Stimulated activated CD8-positive, alpha-beta memory T cell treated with anti-CD3 and anti-CD28 coated beads, Interleukin-4, amount 100 ng/mL, for 1 hour (primary cell): ENCODE data around the gene MVK.

Experiments used
- DNase-seq, 2 donors: peaks; one replicate each; pipeline ENCODE4 v3.0.0-alpha.2; 2020; ENCODE audit warnings: low read depth in 2 of 2, low spot score in 1 of 2

The MVK gene

GRCh38 chr12:109605599-109606228, 32.1 kb downstream of the MVK start:
- DNase-seq: no peak

- no peak for DNase-seq
Observed at GRCh38 chr12:109606320-109607028, 32.9 kb downstream of the MVK start.

GRCh38 chr12:109607618-109608017, 34.0 kb downstream of the MVK start:
- DNase-seq: no peak

- DNase-seq: no peak
Observed at GRCh38 chr12:109608270-109608669, 34.7 kb downstream of the MVK start.

GRCh38 chr12:109608793-109609192, 35.2 kb downstream of the MVK start:
- DNase-seq: no peak

- DNase-seq: no peak
Observed at GRCh38 chr12:109609342-109609741, 35.7 kb downstream of the MVK start.

- no peak for DNase-seq
Observed at GRCh38 chr12:109610523-109610922, 36.9 kb downstream of the MVK start.

- no peak for DNase-seq
Observed at GRCh38 chr12:109611223-109611622, 37.6 kb downstream of the MVK start.

GRCh38 chr12:109612003-109612402, 38.4 kb downstream of the MVK start:
- no peak for DNase-seq

- no peak for DNase-seq
Observed at GRCh38 chr12:109612975-109613502, 39.4 kb downstream of the MVK start.

- DNase-seq: no peak
Observed at GRCh38 chr12:109613649-109614455, 40.3 kb downstream of the MVK start.

- DNase-seq: no peak
Observed at GRCh38 chr12:109615556-109616229, 42.1 kb downstream of the MVK start.

GRCh38 chr12:109617491-109617890, 43.9 kb downstream of the MVK start:
- no peak for DNase-seq

- DNase-seq: no peak
Observed at GRCh38 chr12:109618082-109618481, 44.5 kb downstream of the MVK start.

GRCh38 chr12:109619002-109619604, 45.5 kb downstream of the MVK start:
- no peak for DNase-seq

GRCh38 chr12:109621211-109621694, 47.7 kb downstream of the MVK start:
- no peak for DNase-seq

- no peak for DNase-seq
Observed at GRCh38 chr12:109621901-109622364, 48.3 kb downstream of the MVK start.

- no peak for DNase-seq
Observed at GRCh38 chr12:109624467-109624866, 50.9 kb downstream of the MVK start.

- no peak for DNase-seq
Observed at GRCh38 chr12:109625131-109625559, 51.6 kb downstream of the MVK start.

GRCh38 chr12:109625749-109626377, 52.3 kb downstream of the MVK start:
- DNase-seq: no peak
